ENCODE data around the gene NDST4. TPM values are rescaled to one million over a fixed set of nuclear protein-coding genes. Genes with fewer than 3 reads are reported as not detected.

NDST4 gene
- polyA plus RNA-seq, 1 donor (not counting 4 experiments of a cell fraction or from before 2014, with no cell fraction given), result not detected

DNA sequence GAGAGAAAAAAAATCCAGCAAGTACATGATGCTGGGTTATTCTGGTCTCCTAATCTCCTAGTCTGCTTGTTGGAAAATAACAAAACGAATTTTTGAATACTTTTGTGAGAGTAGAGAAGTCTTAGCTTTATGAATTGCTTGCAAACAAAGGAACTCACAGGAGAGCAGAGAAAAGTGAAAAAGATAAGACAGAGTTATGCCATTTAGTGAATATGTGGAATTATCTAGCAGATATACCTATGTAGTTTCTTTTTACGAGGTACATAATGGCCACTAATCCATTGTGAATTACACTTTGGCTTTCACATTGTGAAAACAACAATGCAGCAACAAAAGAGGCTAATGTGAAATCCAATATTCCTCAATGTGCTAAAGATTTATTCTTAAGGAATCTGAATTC lies 226.7 kb downstream of the NDST4 start:
- H3K36me3 ChIP-seq (ENCODE audit: control insufficient read depth in 2 of 2, extremely low read depth in 1 of 2, insufficient read depth in 2 of 2, low read length in 2 of 2), result no peaks in the 10 kb centered on the region
- no peaks in the 10 kb centered on the region for H3K9me3 ChIP-seq (ENCODE audit: control insufficient read depth, low read depth, low read length)
- H3K9ac ChIP-seq (ENCODE audit: control insufficient read depth, extremely low read depth, insufficient read depth, low read length), result no peak overlapping the region
- H2AFZ ChIP-seq (ENCODE audit: control insufficient read depth, low read length), result no peak overlapping the region
- TF ChIP-seq, protein P1, sequence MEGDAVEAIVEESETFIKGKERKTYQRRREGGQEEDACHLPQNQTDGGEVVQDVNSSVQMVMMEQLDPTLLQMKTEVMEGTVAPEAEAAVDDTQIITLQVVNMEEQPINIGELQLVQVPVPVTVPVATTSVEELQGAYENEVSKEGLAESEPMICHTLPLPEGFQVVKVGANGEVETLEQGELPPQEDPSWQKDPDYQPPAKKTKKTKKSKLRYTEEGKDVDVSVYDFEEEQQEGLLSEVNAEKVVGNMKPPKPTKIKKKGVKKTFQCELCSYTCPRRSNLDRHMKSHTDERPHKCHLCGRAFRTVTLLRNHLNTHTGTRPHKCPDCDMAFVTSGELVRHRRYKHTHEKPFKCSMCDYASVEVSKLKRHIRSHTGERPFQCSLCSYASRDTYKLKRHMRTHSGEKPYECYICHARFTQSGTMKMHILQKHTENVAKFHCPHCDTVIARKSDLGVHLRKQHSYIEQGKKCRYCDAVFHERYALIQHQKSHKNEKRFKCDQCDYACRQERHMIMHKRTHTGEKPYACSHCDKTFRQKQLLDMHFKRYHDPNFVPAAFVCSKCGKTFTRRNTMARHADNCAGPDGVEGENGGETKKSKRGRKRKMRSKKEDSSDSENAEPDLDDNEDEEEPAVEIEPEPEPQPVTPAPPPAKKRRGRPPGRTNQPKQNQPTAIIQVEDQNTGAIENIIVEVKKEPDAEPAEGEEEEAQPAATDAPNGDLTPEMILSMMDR (optimal IDR thresholded peaks at IDR 0.05 in 1 of 3, IDR thresholded peaks at IDR 0.05 in 1 of 3, conservative IDR thresholded peaks at IDR 0.05 in 1 of 3; ENCODE audit: extremely low read depth in 1 of 3, insufficient read depth in 2 of 3, low read length in 3 of 3), result no peak
- TF ChIP-seq EZH2 (IDR thresholded peaks at IDR 0.05; ENCODE audit: low read length), result no peak
- no peak overlapping the region for H3K4me3 ChIP-seq (ENCODE audit: control insufficient read depth in 2 of 3, extremely low read depth in 1 of 3, insufficient read depth in 2 of 3, low read depth in 1 of 3, low read length in 3 of 3)
- dilution Hi-C loops (cut with MboI; ENCODE audit: extremely low pct_ligation_motif_present, low sequenced_read_pairs), result no loop called here
- H3K4me2 ChIP-seq (ENCODE audit: control insufficient read depth, extremely low read depth, insufficient read depth, low read depth, low read length), result no peak overlapping the region
- H3K27me3 ChIP-seq (ENCODE audit: control insufficient read depth, extremely low read depth, insufficient read depth, low read length), result no peaks in the 10 kb centered on the region
- H3K4me1 ChIP-seq (ENCODE audit: control insufficient read depth, extremely low read depth, insufficient read depth, low read length), result no peaks in the 10 kb centered on the region
- H4K20me1 ChIP-seq (ENCODE audit: control insufficient read depth, extremely low read depth, insufficient read depth, low read length), result no peaks in the 10 kb centered on the region
- FAIRE-seq (no peak), DNase-seq (ENCODE audit: low read depth, low spot score) (no peak)
- H3K27ac ChIP-seq (ENCODE audit: control insufficient read depth, insufficient read depth, low read length), result no peak overlapping the region
- H3K9me1 ChIP-seq (ENCODE audit: control insufficient read depth, extremely low read depth, insufficient read depth, low read length), result no peaks in the 10 kb centered on the region
- no peaks in the 10 kb centered on the region for H3K79me2 ChIP-seq (ENCODE audit: control insufficient read depth, insufficient read depth, low read length)

GRCh38 chr4:114883641-114884040 lies 229.8 kb downstream of the NDST4 start:
- Histone ChIP-seq H4K20me1 (ENCODE audit: control insufficient read depth, extremely low read depth, insufficient read depth, low read length) (no peaks in the 10 kb centered on the region), H3K9me3 (ENCODE audit: control insufficient read depth, low read depth, low read length) (no peaks in the 10 kb centered on the region), H3K79me2 (ENCODE audit: control insufficient read depth, insufficient read depth, low read length) (no peaks in the 10 kb centered on the region), H3K27me3 (ENCODE audit: control insufficient read depth, extremely low read depth, insufficient read depth, low read length) (no peaks in the 10 kb centered on the region), H3K9me1 (ENCODE audit: control insufficient read depth, extremely low read depth, insufficient read depth, low read length) (no peaks in the 10 kb centered on the region), H3K27ac (ENCODE audit: control insufficient read depth, insufficient read depth, low read length) (no peak overlapping the region), H3K36me3 (ENCODE audit: control insufficient read depth in 2 of 2, extremely low read depth in 1 of 2, insufficient read depth in 2 of 2, low read length in 2 of 2) (no peaks in the 10 kb centered on the region), H3K4me1 (ENCODE audit: control insufficient read depth, extremely low read depth, insufficient read depth, low read length) (no peaks in the 10 kb centered on the region), H3K4me2 (ENCODE audit: control insufficient read depth, extremely low read depth, insufficient read depth, low read depth, low read length) (no peak overlapping the region), H3K4me3 (ENCODE audit: control insufficient read depth in 2 of 3, extremely low read depth in 1 of 3, insufficient read depth in 2 of 3, low read depth in 1 of 3, low read length in 3 of 3) (no peak overlapping the region), H3K9ac (ENCODE audit: control insufficient read depth, extremely low read depth, insufficient read depth, low read length) (no peak overlapping the region), H2AFZ (ENCODE audit: control insufficient read depth, low read length) (no peak overlapping the region)
- dilution Hi-C loops (cut with MboI; ENCODE audit: extremely low pct_ligation_motif_present, low sequenced_read_pairs), result no loop called here
- FAIRE-seq (no peak), DNase-seq (ENCODE audit: low read depth, low spot score) (no peak)
- TF ChIP-seq EZH2 (IDR thresholded peaks at IDR 0.05; ENCODE audit: low read length), result no peak
- TF ChIP-seq, protein P1 (optimal IDR thresholded peaks at IDR 0.05 in 1 of 3, IDR thresholded peaks at IDR 0.05 in 1 of 3, conservative IDR thresholded peaks at IDR 0.05 in 1 of 3; ENCODE audit: extremely low read depth in 1 of 3, insufficient read depth in 2 of 3, low read length in 3 of 3), result no peak

All from keratinocyte (primary cell).